Stimulated activated CD8-positive, alpha-beta memory T cell treated with anti-CD3 and anti-CD28 coated beads, Interleukin-12 subunit alpha, Interleukin-12 subunit beta, amount 100 ng/mL, for 4 hours (primary cell): ENCODE measurements around the gene LRRC70.
"Not testable (repeated sequence)": the region's sequence is repeated elsewhere in the genome, so short reads cannot be mapped to it uniquely, and the experiment has no call there.

Experiments used
- DNase-seq: peaks from one replicate; pipeline ENCODE4 v3.0.0-alpha.2; 2020; ENCODE audit warnings: low read depth

LRRC70 gene

GRCh38 chr5:62608529-62609511 is 30.2 kb downstream of the LRRC70 start:
- DNase-seq, result no peak

GRCh38 chr5:62614355-62614754 is 35.7 kb downstream of the LRRC70 start:
- no peak for DNase-seq

- no peak for DNase-seq
Measured at GRCh38 chr5:62616615-62617277, 38.1 kb downstream of the LRRC70 start.

- no peak for DNase-seq
Measured at GRCh38 chr5:62617943-62618342, 39.3 kb downstream of the LRRC70 start.

- DNase-seq, result no peak
Measured at GRCh38 chr5:62620761-62621160, 42.1 kb downstream of the LRRC70 start.

GRCh38 chr5:62621280-62621679 is 42.7 kb downstream of the LRRC70 start:
- no peak for DNase-seq

- DNase-seq, result no peak
Measured at GRCh38 chr5:62623271-62623670, 44.7 kb downstream of the LRRC70 start.

- DNase-seq, result not testable (repeated sequence)
Measured at GRCh38 chr5:62624436-62624835, 45.8 kb downstream of the LRRC70 start.

GRCh38 chr5:62626534-62626933 is 47.9 kb downstream of the LRRC70 start:
- DNase-seq, result no peak

GRCh38 chr5:62627121-62627520 is 48.5 kb downstream of the LRRC70 start:
- no peak for DNase-seq

GRCh38 chr5:62627901-62628300 is 49.3 kb downstream of the LRRC70 start:
- no peak for DNase-seq
